Caco-2 (cell line): ENCODE measurements around the gene CEACAM16. TPM values are rescaled to one million over a fixed set of nuclear protein-coding genes. Genes with fewer than 3 reads are reported as not detected.

Source experiments
- BruUV-seq: library from RNA; stranded (reverse); fragments of 400-500 nt; replicated peaks from 2 replicates; lab custom pipeline; 2021; lab: Mats Ljungman, UMichigan
- CTCF ChIA-PET: fragments of 300-600 bp; sonication (Branson Sonifier 250); formaldehyde crosslinking; loops from one replicate; lab custom pipeline; 2022; ENCODE audit warnings: antibody characterized with exemption; lab: Charles Lee
- POLR2A ChIA-PET: fragments of 300-600 bp; sonication (Branson Sonifier 250); formaldehyde crosslinking; loops from one replicate; lab custom pipeline; 2022; ENCODE audit warnings: antibody characterized with exemption; lab: Charles Lee
- DNase-seq, 2 experiments: peaks; one replicate each; pipeline versions ENCODE4 v3.0.0 to v3.0.0-alpha.2; 2020 to 2022
- H3K27me3 ChIP-seq: replicated peaks from 2 replicates; pipeline ENCODE4 v1.6.0; 2011; ENCODE audit warnings: low read length; ENCODE audit not compliant: control insufficient read depth, insufficient read depth
- H3K36me3 ChIP-seq: 2 replicates; pipeline ENCODE4 v1.5.1; 2011; ENCODE audit warnings: low read length; ENCODE audit not compliant: control insufficient read depth, insufficient read depth
- H3K4me1 ChIP-seq: fragments of 250-450 bp; sonication (Bioruptor Pico); 2 replicates; pipeline ENCODE4 v1.5.1; 2020; ENCODE audit warnings: mild to moderate bottlenecking
- H3K4me3 ChIP-seq: 2 replicates; pipeline ENCODE4 v1.5.1; 2011; ENCODE audit warnings: low read depth, mild to moderate bottlenecking, control low read depth, low read length
- H3K9me3 ChIP-seq: fragments of 250-450 bp; sonication (Bioruptor Pico); 2 replicates; pipeline ENCODE4 v1.5.1; 2020; ENCODE audit warnings: mild to moderate bottlenecking, moderate library complexity
- H3K27ac Mint-ChIP-seq: one replicate; pipeline ENCODE4 v1.8.0; 2022; ENCODE audit warnings: mixed read lengths; ENCODE audit not compliant: unreplicated experiment
- H3K27me3 Mint-ChIP-seq: one replicate; pipeline ENCODE4 v1.8.0; 2022; ENCODE audit warnings: mixed read lengths; ENCODE audit not compliant: insufficient read depth, unreplicated experiment
- H3K36me3 Mint-ChIP-seq: one replicate; pipeline ENCODE4 v1.8.0; 2022; ENCODE audit warnings: mild to moderate bottlenecking, mixed read lengths; ENCODE audit not compliant: insufficient read depth, unreplicated experiment
- H3K4me1 Mint-ChIP-seq: one replicate; pipeline ENCODE4 v1.8.0; 2022; ENCODE audit warnings: low read depth, mixed read lengths; ENCODE audit not compliant: unreplicated experiment
- H3K4me3 Mint-ChIP-seq: one replicate; pipeline ENCODE4 v1.8.0; 2022; ENCODE audit warnings: mild to moderate bottlenecking, moderate library complexity, mixed read lengths; ENCODE audit not compliant: unreplicated experiment
- H3K9me3 Mint-ChIP-seq: one replicate; pipeline ENCODE4 v1.8.0; 2022; ENCODE audit warnings: mixed read lengths; ENCODE audit not compliant: unreplicated experiment
- CTCF ChIP-seq, 2 experiments: fragments of 200-600 bp in 1 of 2; IDR thresholded peaks; 1 replicate in 1 of 2; 2 replicates in 1 of 2; pipeline versions ENCODE4 v1.5.1 to v1.8.0; 2011 to 2022; ENCODE audit warnings: antibody characterized with exemption in 1 of 2, control low read depth in 1 of 2, inconsistent platforms in 1 of 2, low read depth in 1 of 2, low read length in 1 of 2, mild to moderate bottlenecking in 1 of 2, moderate library complexity in 1 of 2; ENCODE audit not compliant: insufficient read depth in 1 of 2, severe bottlenecking in 1 of 2, unreplicated experiment in 1 of 2
- intact Hi-C: fragments of 100-400 bp; cut with micrococcal nuclease; formaldehyde crosslinking; loops from one replicate; pipeline ENCODE4 v1.10.0; 2022; ENCODE audit not compliant: unreplicated experiment
- total RNA-seq: library from RNA; stranded (reverse); gene quantifications from 2 replicates; pipeline ENCODE4 v1.2.3, GENCODE V29; 2022

The CEACAM16 gene
- total RNA-seq, 1 experiment from 2014 or later = not detected

GRCh38 chr19:44725684-44726083, 26.7 kb downstream of the CEACAM16 start:
- H3K9me3 ChIP-seq = no peaks in the 10 kb centered on the region
- H3K27me3 Mint-ChIP-seq = no peaks in the 10 kb centered on the region
- peaks cover 45% of the 10 kb centered on the region for H3K4me1 ChIP-seq
- H3K36me3 Mint-ChIP-seq = peaks cover 5% of the 10 kb centered on the region
- no peak overlapping the region for H3K4me3 ChIP-seq
- H3K4me1 Mint-ChIP-seq = peaks cover 40% of the 10 kb centered on the region
- ChIA-PET POLR2A (interaction anchor here (0.6 to 1.5 kb wide), 4 partner anchors 15 to 499 kb away, joined by 4 to 10 read pairs (median 8); no protein-coding TSS in a partner anchor), CTCF (interaction anchor here (0.6 to 5.5 kb wide), 10 partner anchors 10 to 154 kb away, joined by 3 to 206 read pairs (median 6); partner anchors contain the start of gene NECTIN2)
- intact Hi-C loops = no loop called here
- no peak for TF ChIP-seq CTCF (IDR thresholded peaks at IDR 0.05; ENCODE audit: insufficient read depth in 1 of 2, low read depth in 1 of 2, low read length in 1 of 2, severe bottlenecking in 1 of 2, unreplicated experiment in 1 of 2)
- H3K9me3 Mint-ChIP-seq = no peaks in the 10 kb centered on the region
- H3K27ac Mint-ChIP-seq = peak overlapping the region; percentile 43
- no peaks in the 10 kb centered on the region for H3K27me3 ChIP-seq
- no peaks in the 10 kb centered on the region; the same call in 1 of the 2 replicates for H3K36me3 ChIP-seq
- no peak for DNase-seq
- BruUV-seq = TSS peak; percentile 52
- H3K4me3 Mint-ChIP-seq = peak overlapping the region; percentile 62

GRCh38 chr19:44726465-44726864, 27.5 kb downstream of the CEACAM16 start:
- H3K4me3 Mint-ChIP-seq = peak overlapping the region; percentile 4
- H3K9me3 Mint-ChIP-seq = no peaks in the 10 kb centered on the region
- H3K36me3 ChIP-seq = no peaks in the 10 kb centered on the region; the same call in 1 of the 2 replicates
- H3K27ac Mint-ChIP-seq = peak overlapping the region; percentile 43
- no peak for TF ChIP-seq CTCF (IDR thresholded peaks at IDR 0.05; ENCODE audit: insufficient read depth in 1 of 2, low read depth in 1 of 2, low read length in 1 of 2, severe bottlenecking in 1 of 2, unreplicated experiment in 1 of 2)
- BruUV-seq = no TSS peak
- intact Hi-C loops = no loop called here
- no peaks in the 10 kb centered on the region for H3K27me3 Mint-ChIP-seq
- peaks cover 42% of the 10 kb centered on the region for H3K4me1 ChIP-seq
- ChIA-PET POLR2A (interaction anchor here (0.6 kb wide), 1 partner anchor 47 kb away, joined by 3 read pairs; no protein-coding TSS in a partner anchor), CTCF (interaction anchor here (0.7 to 1.4 kb wide), 3 partner anchors 12 to 49 kb away, joined by 3 to 7 read pairs (median 4); no protein-coding TSS in a partner anchor)
- H3K4me3 ChIP-seq = no peak overlapping the region
- H3K36me3 Mint-ChIP-seq = peaks cover 5% of the 10 kb centered on the region
- H3K9me3 ChIP-seq = no peaks in the 10 kb centered on the region
- DNase-seq = no peak
- H3K27me3 ChIP-seq = no peaks in the 10 kb centered on the region
- H3K4me1 Mint-ChIP-seq = peaks cover 40% of the 10 kb centered on the region

- H3K4me1 Mint-ChIP-seq = peaks cover 32% of the 10 kb centered on the region
- no peak overlapping the region for H3K27ac Mint-ChIP-seq
- no peak overlapping the region for H3K4me3 ChIP-seq
- ChIA-PET CTCF (interaction anchor here (0.8 to 1.9 kb wide), 2 partner anchors 42 to 93 kb away, joined by 3 to 8 read pairs; no protein-coding TSS in a partner anchor), POLR2A (interaction anchor here (0.8 kb wide), 1 partner anchor 13 kb away, joined by 3 read pairs; no protein-coding TSS in a partner anchor)
- no peaks in the 10 kb centered on the region for H3K27me3 Mint-ChIP-seq
- H3K9me3 ChIP-seq = no peaks in the 10 kb centered on the region
- no peak for TF ChIP-seq CTCF (IDR thresholded peaks at IDR 0.05; ENCODE audit: insufficient read depth in 1 of 2, low read depth in 1 of 2, low read length in 1 of 2, severe bottlenecking in 1 of 2, unreplicated experiment in 1 of 2)
- no peaks in the 10 kb centered on the region for H3K36me3 Mint-ChIP-seq
- no peaks in the 10 kb centered on the region for H3K9me3 Mint-ChIP-seq
- peaks cover 28% of the 10 kb centered on the region for H3K4me1 ChIP-seq
- DNase-seq = no peak
- H3K4me3 Mint-ChIP-seq = no peak overlapping the region
- intact Hi-C loops = no loop called here
- no peaks in the 10 kb centered on the region for H3K27me3 ChIP-seq
- BruUV-seq = no TSS peak
- no peaks in the 10 kb centered on the region for H3K36me3 ChIP-seq
Measured at GRCh38 chr19:44728178-44728577, 29.2 kb downstream of the CEACAM16 start.
